Fibroblast of skin of left biceps (primary cell): ENCODE results near the gene TFIP11.

Experiments used
- DNase-seq, 2 experiments: peaks; one replicate each; pipeline ENCODE4 v3.0.0-alpha.2; 2013; ENCODE audit warnings: low read depth in 2 of 2

Gene TFIP11

GRCh38 chr22:26450453-26451185 lies 61.7 kb downstream of the TFIP11 start:
- no peak for DNase-seq

GRCh38 chr22:26448941-26449340 lies 63.3 kb downstream of the TFIP11 start:
- no peak for DNase-seq

- no peak for DNase-seq
Observed at GRCh38 chr22:26448334-26448733, 63.9 kb downstream of the TFIP11 start.

GRCh38 chr22:26447584-26448329 lies 64.5 kb downstream of the TFIP11 start:
- no peak for DNase-seq

GRCh38 chr22:26446808-26447515 lies 65.3 kb downstream of the TFIP11 start:
- no peak for DNase-seq

GRCh38 chr22:26445577-26446275 lies 66.5 kb downstream of the TFIP11 start:
- no peak for DNase-seq

- DNase-seq = no peak
Observed at GRCh38 chr22:26444777-26445176, 67.5 kb downstream of the TFIP11 start.

- DNase-seq = no peak
Observed at GRCh38 chr22:26443901-26444690, 68.2 kb downstream of the TFIP11 start.

GRCh38 chr22:26442086-26442756 lies 70.1 kb downstream of the TFIP11 start:
- DNase-seq = no peak
